Ectodermal cell (in vitro differentiated cells): ENCODE measurements around the gene PPP1R13L.
"Not testable (repeated sequence)": the region's sequence is repeated elsewhere in the genome, so short reads cannot be mapped to it uniquely, and the experiment has no call there.

ENCODE experiments used
- H3K27ac ChIP-seq: 2 replicates; pipeline ENCODE4 v1.7.0; 2013; ENCODE audit warnings: mild to moderate bottlenecking, low read depth, low read length; ENCODE audit not compliant: insufficient read depth, poor library complexity, severe bottlenecking
- H3K27me3 ChIP-seq: 2 replicates; pipeline ENCODE4 v1.7.0; 2013; ENCODE audit warnings: mild to moderate bottlenecking, low read length; ENCODE audit not compliant: insufficient read depth, control insufficient read depth, poor library complexity, severe bottlenecking
- H3K36me3 ChIP-seq: one replicate; pipeline ENCODE4 v1.7.0; 2013; ENCODE audit warnings: low read length; ENCODE audit not compliant: control insufficient read depth, insufficient read depth
- H3K4me1 ChIP-seq: one replicate; pipeline ENCODE4 v1.7.0; 2013; ENCODE audit warnings: low read length; ENCODE audit not compliant: control insufficient read depth, insufficient read depth
- H3K4me3 ChIP-seq: 2 replicates; pipeline ENCODE4 v1.7.0; 2013; ENCODE audit warnings: low read depth, low read length, control low read depth; ENCODE audit not compliant: insufficient read depth
- H3K9me3 ChIP-seq: 2 replicates; pipeline ENCODE4 v1.7.0; 2013; ENCODE audit warnings: mild to moderate bottlenecking, low read length, moderate library complexity; ENCODE audit not compliant: control insufficient read depth
- WGBS, 2 experiments: methylation state at CpG; one replicate each; pipeline ENCODE4 v1.1.7; 2013; ENCODE audit warnings: missing lambda C conversion rate in 2 of 2; 5-methylcytosine and 5-hydroxymethylcytosine counted together

Gene PPP1R13L

DNA sequence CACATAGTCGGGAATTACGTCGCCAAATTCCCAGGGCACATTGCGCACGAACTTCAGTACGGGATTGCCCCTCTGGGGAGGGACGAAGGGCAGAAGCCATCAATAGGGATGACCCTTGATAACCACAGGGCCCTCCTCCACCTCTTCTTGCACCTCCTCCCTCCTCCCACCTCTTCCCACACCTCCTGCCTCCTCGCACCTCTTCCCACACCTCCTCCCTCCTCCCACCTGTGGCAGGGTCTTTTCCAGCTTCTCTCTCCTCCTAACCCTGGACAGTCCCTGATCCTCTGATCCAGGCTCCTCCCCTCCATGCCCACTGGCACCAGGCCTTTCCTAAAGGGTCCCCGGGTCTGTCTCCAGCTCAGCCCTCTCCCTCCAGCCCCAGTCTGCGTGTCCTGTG lies 15.5 kb upstream of the PPP1R13L start:
- Histone ChIP-seq H3K36me3 (peaks cover 9% of the 10 kb centered on the region), H3K27ac (no peak overlapping the region), H3K4me1 (peaks cover 13% of the 10 kb centered on the region), H3K4me3 (no peak overlapping the region), H3K9me3 (no peaks in the 10 kb centered on the region), H3K27me3 (no peaks in the 10 kb centered on the region)
- WGBS, 2 experiments: 92 to 95% methylated on average over 10 of the region's 10 CpGs

DNA sequence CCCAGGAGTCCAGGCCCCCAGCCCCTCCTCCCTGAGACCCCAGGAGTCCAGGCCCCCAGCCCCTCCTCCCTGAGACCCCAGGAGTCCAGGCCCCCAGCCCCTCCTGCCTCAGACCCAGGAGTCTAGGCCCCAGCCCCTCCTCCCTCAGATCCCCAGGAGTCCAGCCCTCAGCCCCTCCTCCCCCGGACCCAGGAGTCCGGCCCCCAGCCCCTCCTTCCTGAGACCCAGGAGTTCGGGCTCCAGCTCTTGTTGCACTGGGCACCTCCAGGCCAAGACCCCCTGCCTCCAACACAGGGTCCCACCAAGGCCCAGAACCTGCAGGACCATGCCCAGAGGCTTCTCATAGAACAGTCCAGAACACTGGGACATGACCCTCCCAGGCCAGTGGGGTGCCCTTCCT lies 15.0 kb upstream of the PPP1R13L start:
- 75 to 81% methylated on average over 3 of the region's 3 CpGs for WGBS, 2 experiments
- Histone ChIP-seq H3K4me3 (no peak overlapping the region), H3K27me3 (no peaks in the 10 kb centered on the region), H3K27ac (no peak overlapping the region), H3K4me1 (peaks cover 13% of the 10 kb centered on the region), H3K9me3 (no peaks in the 10 kb centered on the region), H3K36me3 (peaks cover 9% of the 10 kb centered on the region)

DNA sequence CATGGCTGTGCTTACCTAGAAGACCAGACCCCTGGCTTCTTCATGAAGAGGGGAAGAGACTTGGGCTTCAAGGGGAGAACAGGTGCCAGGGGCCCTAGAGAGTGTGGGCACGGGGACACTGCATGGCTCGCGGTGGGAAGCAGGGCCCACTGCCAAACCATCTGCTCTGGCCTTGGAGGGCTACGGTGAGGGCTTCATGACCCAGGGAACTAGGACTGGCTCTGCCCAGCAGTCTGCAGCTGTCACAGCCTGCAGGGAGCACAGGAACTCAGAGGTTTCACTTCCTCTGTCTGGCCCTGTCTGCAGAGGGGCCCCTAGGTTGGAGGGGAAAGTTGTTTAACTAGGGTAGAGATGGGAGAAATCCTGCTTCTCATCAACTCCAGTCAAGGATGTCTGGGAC lies 14.5 kb upstream of the PPP1R13L start:
- Histone ChIP-seq H3K9me3 (no peaks in the 10 kb centered on the region), H3K36me3 (peaks cover 11% of the 10 kb centered on the region), H3K27ac (no peak overlapping the region), H3K4me3 (no peak overlapping the region), H3K27me3 (no peaks in the 10 kb centered on the region), H3K4me1 (peaks cover 9% of the 10 kb centered on the region)
- WGBS, 2 experiments: 92 to 95% methylated on average over 4 of the region's 4 CpGs

DNA sequence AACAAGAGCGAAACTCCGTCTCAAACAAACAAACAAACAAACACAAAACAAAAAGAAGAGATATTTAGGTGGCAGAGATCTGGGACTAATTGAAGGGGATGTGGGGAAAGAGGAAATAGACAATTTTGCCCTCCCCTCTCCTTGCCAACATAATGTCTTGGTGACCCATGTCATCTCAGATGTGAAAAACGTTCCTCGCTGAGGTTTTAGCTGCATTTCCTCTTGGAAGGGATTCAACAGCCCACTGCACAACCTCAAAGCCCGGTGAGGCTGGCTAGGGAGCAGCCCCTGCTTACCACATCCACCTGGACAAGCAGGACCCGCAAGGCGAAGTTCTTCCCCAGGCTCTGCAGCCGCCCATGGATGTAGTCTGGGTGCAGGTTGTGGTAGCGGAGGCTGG lies 13.9 kb upstream of the PPP1R13L start:
- H3K9me3 ChIP-seq: no peaks in the 10 kb centered on the region
- peaks cover 15% of the 10 kb centered on the region for H3K36me3 ChIP-seq
- H3K27me3 ChIP-seq: no peaks in the 10 kb centered on the region
- whole genome bisulfite sequencing, 2 experiments: 95 to 96% methylated on average over 7 of the region's 9 CpGs
- peaks cover 6% of the 10 kb centered on the region for H3K4me1 ChIP-seq
- no peak overlapping the region for H3K27ac ChIP-seq
- H3K4me3 ChIP-seq: no peak overlapping the region

DNA sequence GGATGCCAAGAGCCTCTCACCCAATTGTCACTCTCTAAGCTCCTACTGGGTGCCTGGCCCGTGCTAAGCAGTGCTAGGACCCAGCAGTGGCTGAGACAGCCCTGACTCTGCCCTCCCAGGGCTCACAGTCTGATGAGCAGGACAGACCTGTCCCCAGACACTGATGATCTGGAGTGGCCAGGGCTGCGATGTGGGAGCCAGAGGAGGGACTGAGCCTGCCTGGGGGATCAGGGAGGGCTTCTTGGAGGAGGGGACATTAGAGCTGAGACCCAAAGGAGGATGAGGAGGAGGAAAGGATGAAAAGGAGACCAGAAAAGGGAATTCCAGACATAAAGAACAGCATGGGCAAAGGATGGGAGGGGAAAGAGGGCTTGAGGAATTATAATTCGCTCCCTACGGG lies 12.3 kb upstream of the PPP1R13L start:
- 92 to 95% methylated on average over 4 of the region's 4 CpGs for WGBS, 2 experiments

DNA sequence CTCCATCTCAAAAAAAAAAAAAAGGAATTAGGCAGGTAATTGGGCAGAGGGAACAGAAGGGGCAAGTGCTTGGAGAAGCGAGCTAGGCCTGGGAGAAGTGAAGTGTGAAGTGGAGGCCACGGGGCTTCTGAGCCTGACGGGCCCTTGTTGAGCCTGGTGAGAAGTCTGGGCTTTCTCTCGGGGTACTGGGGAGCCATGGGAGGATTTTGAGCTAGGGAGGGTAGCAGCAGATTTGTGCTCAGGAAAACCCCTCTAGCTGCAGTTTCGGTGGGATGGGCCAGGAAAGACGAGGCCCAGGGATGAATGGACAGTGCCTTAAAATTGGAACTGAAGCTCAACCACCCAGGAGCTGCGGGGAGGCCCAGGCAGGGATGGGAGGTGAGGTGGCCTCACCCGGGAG lies 9.6 kb upstream of the PPP1R13L start:
- H3K9me3 ChIP-seq: no peaks in the 10 kb centered on the region
- no peak overlapping the region for H3K27ac ChIP-seq
- WGBS, 2 experiments: 96% methylated on average over 8 of the region's 8 CpGs
- H3K36me3 ChIP-seq: peaks cover 25% of the 10 kb centered on the region
- H3K4me3 ChIP-seq: no peak overlapping the region
- no peaks in the 10 kb centered on the region for H3K27me3 ChIP-seq
- no peaks in the 10 kb centered on the region for H3K4me1 ChIP-seq

More for the DNA sequence above, 12.3 kb upstream of the PPP1R13L start:
- peaks cover 6% of the 10 kb centered on the region for H3K4me1 ChIP-seq
- H3K4me3 ChIP-seq: no peak overlapping the region
- H3K9me3 ChIP-seq: no peaks in the 10 kb centered on the region
- no peaks in the 10 kb centered on the region for H3K27me3 ChIP-seq
- peaks cover 27% of the 10 kb centered on the region for H3K36me3 ChIP-seq
- no peak overlapping the region for H3K27ac ChIP-seq

DNA sequence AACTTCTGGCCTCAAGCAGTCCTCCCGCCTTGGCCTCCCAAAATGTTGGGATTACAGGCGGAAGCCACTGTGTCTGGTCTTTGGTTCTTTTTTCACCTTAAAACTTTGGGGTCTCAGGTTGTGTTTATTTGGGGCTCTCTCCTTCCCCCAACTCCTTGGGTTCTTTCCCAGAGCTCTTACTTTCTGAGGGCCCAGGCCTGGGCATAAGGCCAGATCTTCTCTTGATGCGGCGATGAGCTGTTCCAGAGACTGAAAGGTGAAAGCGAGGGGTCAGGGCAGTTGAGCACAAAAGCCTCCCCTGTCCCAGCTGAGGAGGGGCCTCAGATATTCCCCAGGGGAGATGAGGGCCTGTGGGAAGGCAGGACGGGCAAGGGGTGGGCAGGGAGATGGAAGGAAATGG lies 8.6 kb upstream of the PPP1R13L start:
- no peak overlapping the region for H3K4me3 ChIP-seq
- H3K36me3 ChIP-seq: peaks cover 25% of the 10 kb centered on the region
- H3K4me1 ChIP-seq: no peaks in the 10 kb centered on the region
- 93 to 94% methylated on average over 6 of the region's 6 CpGs for WGBS, 2 experiments
- H3K27ac ChIP-seq: no peak overlapping the region
- H3K27me3 ChIP-seq: no peaks in the 10 kb centered on the region
- no peaks in the 10 kb centered on the region for H3K9me3 ChIP-seq

DNA sequence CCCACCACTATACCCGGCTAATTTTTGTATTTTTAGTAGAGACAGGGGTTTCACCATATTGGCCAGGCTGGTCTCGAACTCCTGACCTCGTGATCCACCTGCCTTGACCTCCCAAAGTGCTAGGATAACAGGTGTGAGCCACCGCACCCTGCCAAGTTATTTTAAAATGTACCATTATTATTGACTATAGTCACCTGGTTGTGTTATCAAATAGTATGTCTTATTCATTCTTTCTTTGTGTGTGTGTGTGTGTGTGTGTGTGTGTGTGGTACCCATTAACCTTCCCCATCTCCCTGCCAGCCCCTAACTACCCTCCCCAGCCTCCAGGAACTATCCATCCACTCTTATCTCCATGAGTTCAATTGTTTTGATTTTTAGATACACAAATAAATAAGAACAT lies 5.5 kb upstream of the PPP1R13L start:
- 88 to 96% methylated on average over 3 to 4 of the region's 4 CpGs for WGBS, 2 experiments
- H3K36me3 ChIP-seq: peaks cover 25% of the 10 kb centered on the region
- not testable (repeated sequence) for H3K27ac ChIP-seq, H3K4me3 ChIP-seq, H3K9me3 ChIP-seq, H3K4me1 ChIP-seq, H3K27me3 ChIP-seq

DNA sequence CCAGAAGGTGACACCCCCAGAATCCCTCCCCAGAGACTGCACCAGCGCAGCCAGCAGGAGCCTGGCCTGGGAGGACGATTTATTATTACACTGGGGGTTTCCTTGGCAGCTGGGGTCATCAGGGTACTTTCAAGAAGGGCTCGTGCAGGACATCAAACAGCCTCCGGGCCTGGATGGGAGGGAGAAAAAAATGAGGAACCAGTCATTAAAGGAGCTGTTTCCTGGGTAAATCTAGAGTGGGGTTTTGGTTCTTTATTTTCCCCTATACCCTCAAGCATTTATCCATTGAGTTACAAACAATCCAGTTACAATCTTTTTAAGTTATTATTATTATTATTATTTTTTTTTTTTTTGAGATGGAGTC lies 4.7 kb upstream of the PPP1R13L start:
- Histone ChIP-seq H3K9me3 (no peaks in the 10 kb centered on the region), H3K4me3 (no peak overlapping the region), H3K27ac (no peak overlapping the region), H3K36me3 (peaks cover 22% of the 10 kb centered on the region), H3K27me3 (peaks cover 9% of the 10 kb centered on the region), H3K4me1 (no peaks in the 10 kb centered on the region)
- WGBS, 2 experiments: 86 to 89% methylated on average over 4 of the region's 4 CpGs

DNA sequence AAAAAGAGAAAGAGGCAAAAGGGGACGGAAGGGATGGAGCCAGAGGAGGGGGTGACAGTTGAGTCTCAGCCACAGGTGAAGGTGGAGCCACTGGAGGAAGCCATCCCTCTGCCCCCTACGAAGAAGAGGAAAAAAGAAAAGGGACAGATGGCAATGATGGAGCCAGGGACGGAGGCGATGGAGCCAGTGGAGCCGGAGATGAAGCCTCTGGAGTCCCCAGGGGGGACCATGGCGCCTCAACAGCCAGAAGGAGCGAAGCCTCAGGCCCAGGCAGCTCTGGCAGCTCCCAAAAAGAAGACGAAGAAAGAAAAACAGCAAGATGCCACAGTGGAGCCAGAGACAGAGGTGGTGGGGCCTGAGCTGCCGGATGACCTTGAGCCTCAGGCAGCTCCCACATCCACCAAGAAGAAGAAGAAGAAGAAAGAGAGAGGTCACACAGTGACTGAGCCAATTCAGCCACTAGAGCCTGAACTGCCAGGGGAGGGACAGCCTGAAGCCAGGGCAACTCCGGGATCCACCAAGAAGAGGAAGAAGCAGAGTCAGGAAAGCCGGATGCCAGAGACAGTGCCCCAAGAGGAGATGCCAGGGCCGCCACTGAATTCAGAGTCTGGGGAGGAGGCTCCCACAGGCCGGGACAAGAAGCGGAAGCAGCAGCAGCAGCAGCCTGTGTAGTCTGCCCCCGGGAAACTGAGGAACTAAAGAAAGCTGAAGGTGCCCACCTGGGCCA lies 4.1 kb upstream of the PPP1R13L start:
- Histone ChIP-seq H3K36me3 (peaks cover 20% of the 10 kb centered on the region), H3K4me1 (peaks cover 5% of the 10 kb centered on the region), H3K9me3 (no peaks in the 10 kb centered on the region), H3K4me3 (no peak overlapping the region), H3K27ac (no peak overlapping the region), H3K27me3 (peaks cover 15% of the 10 kb centered on the region)
- 91 to 92% methylated on average over 15 of the region's 15 CpGs for WGBS, 2 experiments

DNA sequence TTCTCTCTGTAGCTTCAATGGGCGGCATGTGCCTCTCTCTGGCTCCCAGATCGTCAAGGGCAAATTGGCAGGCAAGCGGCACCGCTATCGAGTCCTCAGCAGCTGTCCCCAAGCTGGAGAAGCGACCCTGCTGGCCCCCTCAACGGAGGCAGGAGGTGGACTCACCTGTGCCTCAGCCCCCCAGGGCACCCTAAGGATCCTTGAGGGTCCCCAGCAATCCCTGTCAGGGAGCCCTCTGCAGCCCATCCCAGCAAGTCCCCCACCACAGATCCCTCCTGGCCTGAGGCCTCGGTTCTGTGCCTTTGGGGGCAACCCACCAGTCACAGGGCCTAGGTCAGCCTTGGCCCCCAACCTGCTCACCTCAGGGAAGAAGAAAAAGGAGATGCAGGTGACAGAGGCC lies 3.3 kb upstream of the PPP1R13L start:
- H3K9me3 ChIP-seq: no peaks in the 10 kb centered on the region
- H3K36me3 ChIP-seq: peaks cover 11% of the 10 kb centered on the region
- H3K4me1 ChIP-seq: peaks cover 14% of the 10 kb centered on the region
- WGBS, 2 experiments: 93 to 94% methylated on average over 8 of the region's 8 CpGs
- no peak overlapping the region for H3K4me3 ChIP-seq
- H3K27ac ChIP-seq: no peak overlapping the region
- peaks cover 23% of the 10 kb centered on the region for H3K27me3 ChIP-seq
